OCI-LY7 (cell line): ENCODE results near the gene ZG16B.

Experiments
- CTCF ChIP-seq: fragments of 200-600 bp; sonication (generic); conservative IDR thresholded peaks from 2 replicates; pipeline ENCODE4 v1.5.1; 2014; ENCODE audit warnings: mild to moderate bottlenecking, antibody characterized with exemption, low read length, moderate library complexity, mixed read lengths
- EZH2phosphoT487 ChIP-seq: fragments of 200-600 bp; sonication (generic); IDR thresholded peaks from 2 replicates; pipeline ENCODE4 v1.6.1; 2018; ENCODE audit warnings: low read depth, borderline replicate concordance, mild to moderate bottlenecking, mixed run types, antibody characterized with exemption, low read length, moderate library complexity, mixed read lengths

GRCh38 chr16:2865651-2866050, 35.5 kb downstream of the ZG16B start:
- TF ChIP-seq CTCF (no peak), EZH2phosphoT487 (no peak)
